Measurements from ENCODE around the gene RPL39L. TPM values are rescaled to one million over a fixed set of nuclear protein-coding genes. Genes with fewer than 3 reads are reported as not detected.

Gene RPL39L
- total RNA-seq, 1 experiment from 2014 or later = 37.7 TPM

- CTCF ChIA-PET = no interaction called here
- BruUV-seq (replicated peaks) = no TSS peak
- no peak for DNase-seq (ENCODE audit: low read depth, low spot score)
- Histone ChIP-seq H3K27ac (ENCODE audit: low read length) (no peak overlapping the region), H3K36me3 (ENCODE audit: control insufficient read depth, insufficient read depth, low read length) (no peaks in the 10 kb centered on the region), H3K9me3 (ENCODE audit: control insufficient read depth, insufficient read depth, low read depth, low read length) (no peaks in the 10 kb centered on the region), H3K27me3 (ENCODE audit: control insufficient read depth, insufficient read depth, low read length) (no peaks in the 10 kb centered on the region), H3K4me1 (ENCODE audit: control insufficient read depth, insufficient read depth, low read length) (no peaks in the 10 kb centered on the region), H3K4me3 (ENCODE audit: low read depth in 2 of 2, low read length in 2 of 2) (no peak overlapping the region)
- in situ Hi-C loops (cut with HindIII; ENCODE audit: low pct_unique_long_range_greater_than_20kb, low sequenced_read_pairs) = no loop called here
- POLR2A ChIA-PET = no interaction called here
- TF ChIP-seq, protein P1, sequence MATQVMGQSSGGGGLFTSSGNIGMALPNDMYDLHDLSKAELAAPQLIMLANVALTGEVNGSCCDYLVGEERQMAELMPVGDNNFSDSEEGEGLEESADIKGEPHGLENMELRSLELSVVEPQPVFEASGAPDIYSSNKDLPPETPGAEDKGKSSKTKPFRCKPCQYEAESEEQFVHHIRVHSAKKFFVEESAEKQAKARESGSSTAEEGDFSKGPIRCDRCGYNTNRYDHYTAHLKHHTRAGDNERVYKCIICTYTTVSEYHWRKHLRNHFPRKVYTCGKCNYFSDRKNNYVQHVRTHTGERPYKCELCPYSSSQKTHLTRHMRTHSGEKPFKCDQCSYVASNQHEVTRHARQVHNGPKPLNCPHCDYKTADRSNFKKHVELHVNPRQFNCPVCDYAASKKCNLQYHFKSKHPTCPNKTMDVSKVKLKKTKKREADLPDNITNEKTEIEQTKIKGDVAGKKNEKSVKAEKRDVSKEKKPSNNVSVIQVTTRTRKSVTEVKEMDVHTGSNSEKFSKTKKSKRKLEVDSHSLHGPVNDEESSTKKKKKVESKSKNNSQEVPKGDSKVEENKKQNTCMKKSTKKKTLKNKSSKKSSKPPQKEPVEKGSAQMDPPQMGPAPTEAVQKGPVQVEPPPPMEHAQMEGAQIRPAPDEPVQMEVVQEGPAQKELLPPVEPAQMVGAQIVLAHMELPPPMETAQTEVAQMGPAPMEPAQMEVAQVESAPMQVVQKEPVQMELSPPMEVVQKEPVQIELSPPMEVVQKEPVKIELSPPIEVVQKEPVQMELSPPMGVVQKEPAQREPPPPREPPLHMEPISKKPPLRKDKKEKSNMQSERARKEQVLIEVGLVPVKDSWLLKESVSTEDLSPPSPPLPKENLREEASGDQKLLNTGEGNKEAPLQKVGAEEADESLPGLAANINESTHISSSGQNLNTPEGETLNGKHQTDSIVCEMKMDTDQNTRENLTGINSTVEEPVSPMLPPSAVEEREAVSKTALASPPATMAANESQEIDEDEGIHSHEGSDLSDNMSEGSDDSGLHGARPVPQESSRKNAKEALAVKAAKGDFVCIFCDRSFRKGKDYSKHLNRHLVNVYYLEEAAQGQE (IDR thresholded peaks at IDR 0.05; ENCODE audit: insufficient read depth in 1 of 2, low read depth in 2 of 2, low read length in 1 of 2) = no peak
- TF ChIP-seq TCF7L2 (IDR thresholded peaks at IDR 0.05; ENCODE audit: low read depth, low read length) = no peak
- no peak for TF ChIP-seq SIN3A (IDR thresholded peaks at IDR 0.05; ENCODE audit: borderline replicate concordance, insufficient read depth, low read depth, low read length)
- TF ChIP-seq POLR2AphosphoS5 (IDR thresholded peaks at IDR 0.05; ENCODE audit: low read depth, low read length) = no peak
- TF ChIP-seq, protein P2, sequence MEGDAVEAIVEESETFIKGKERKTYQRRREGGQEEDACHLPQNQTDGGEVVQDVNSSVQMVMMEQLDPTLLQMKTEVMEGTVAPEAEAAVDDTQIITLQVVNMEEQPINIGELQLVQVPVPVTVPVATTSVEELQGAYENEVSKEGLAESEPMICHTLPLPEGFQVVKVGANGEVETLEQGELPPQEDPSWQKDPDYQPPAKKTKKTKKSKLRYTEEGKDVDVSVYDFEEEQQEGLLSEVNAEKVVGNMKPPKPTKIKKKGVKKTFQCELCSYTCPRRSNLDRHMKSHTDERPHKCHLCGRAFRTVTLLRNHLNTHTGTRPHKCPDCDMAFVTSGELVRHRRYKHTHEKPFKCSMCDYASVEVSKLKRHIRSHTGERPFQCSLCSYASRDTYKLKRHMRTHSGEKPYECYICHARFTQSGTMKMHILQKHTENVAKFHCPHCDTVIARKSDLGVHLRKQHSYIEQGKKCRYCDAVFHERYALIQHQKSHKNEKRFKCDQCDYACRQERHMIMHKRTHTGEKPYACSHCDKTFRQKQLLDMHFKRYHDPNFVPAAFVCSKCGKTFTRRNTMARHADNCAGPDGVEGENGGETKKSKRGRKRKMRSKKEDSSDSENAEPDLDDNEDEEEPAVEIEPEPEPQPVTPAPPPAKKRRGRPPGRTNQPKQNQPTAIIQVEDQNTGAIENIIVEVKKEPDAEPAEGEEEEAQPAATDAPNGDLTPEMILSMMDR (IDR thresholded peaks at IDR 0.05) = no peak
- intact Hi-C loops (cut with micrococcal nuclease; ENCODE audit: unreplicated experiment) = loop anchor here (5.0 kb wide), 1 partner anchor 57 kb away; no protein-coding TSS in a partner anchor
- no peak for ATAC-seq
Measured at GRCh38 chr3:187110156-187110555, 29.1 kb downstream of the RPL39L start.

- intact Hi-C loops (cut with micrococcal nuclease; ENCODE audit: unreplicated experiment) = no loop called here
- no peak overlapping the region for H3K27ac ChIP-seq (ENCODE audit: low read length)
- no peaks in the 10 kb centered on the region for H3K36me3 ChIP-seq (ENCODE audit: control insufficient read depth, insufficient read depth, low read length)
- no peak for ATAC-seq
- ChIA-PET POLR2A (no interaction called here), CTCF (no interaction called here)
- no peaks in the 10 kb centered on the region for H3K4me1 ChIP-seq (ENCODE audit: control insufficient read depth, insufficient read depth, low read length)
- in situ Hi-C loops (cut with HindIII; ENCODE audit: low pct_unique_long_range_greater_than_20kb, low sequenced_read_pairs) = no loop called here
- BruUV-seq (replicated peaks) = no TSS peak
- H3K27me3 ChIP-seq (ENCODE audit: control insufficient read depth, insufficient read depth, low read length) = no peaks in the 10 kb centered on the region
- TF ChIP-seq, protein P2 (IDR thresholded peaks at IDR 0.05) = no peak
- TF ChIP-seq, protein P1 (IDR thresholded peaks at IDR 0.05; ENCODE audit: insufficient read depth in 1 of 2, low read depth in 2 of 2, low read length in 1 of 2) = no peak
- TF ChIP-seq SIN3A (IDR thresholded peaks at IDR 0.05; ENCODE audit: borderline replicate concordance, insufficient read depth, low read depth, low read length) (no peak), TCF7L2 (IDR thresholded peaks at IDR 0.05; ENCODE audit: low read depth, low read length) (no peak), POLR2AphosphoS5 (IDR thresholded peaks at IDR 0.05; ENCODE audit: low read depth, low read length) (no peak)
- no peak overlapping the region for H3K4me3 ChIP-seq (ENCODE audit: low read depth in 2 of 2, low read length in 2 of 2)
- no peaks in the 10 kb centered on the region for H3K9me3 ChIP-seq (ENCODE audit: control insufficient read depth, insufficient read depth, low read depth, low read length)
- no peak for DNase-seq (ENCODE audit: low read depth, low spot score)
Measured at GRCh38 chr3:187107989-187108388, 31.3 kb downstream of the RPL39L start.

Data from Panc1 (cell line).